Right lobe of liver (tissue), 4 donors: ENCODE results near the gene OR4B1.
"Not testable (repeated sequence)": the region's sequence is repeated elsewhere in the genome, so short reads cannot be mapped to it uniquely, and the experiment has no call there.

Experiments
- POLR2A ChIP-seq: fragments of 450-650 bp; IDR thresholded peaks from one replicate; pipeline ENCODE4 v1.6.1; 2017; ENCODE audit warnings: antibody characterized with exemption, mild to moderate bottlenecking
- TF ChIP-seq, protein P1 (sequence below), 4 donors: fragments of 200-600 bp in 3 of 4; fragments of 450-650 bp in 1 of 4; IDR thresholded peaks; one replicate each; pipeline versions ENCODE4 v1.5.1 to v1.8.0; 2016 to 2022; ENCODE audit warnings: antibody characterized with exemption in 4 of 4, mild to moderate bottlenecking in 2 of 4
- donor health status: DM: no; HTN: no; CAD: no.
- donor health status: DM: no; HTN: no; CAD: no.
- donor health status: DM: no; HTN: yes; CAD: no.

GRCh38 chr11:48230057-48230456 is 13.4 kb downstream of the OR4B1 start:
- not testable (repeated sequence) for TF ChIP-seq POLR2A
- TF ChIP-seq, protein P1, sequence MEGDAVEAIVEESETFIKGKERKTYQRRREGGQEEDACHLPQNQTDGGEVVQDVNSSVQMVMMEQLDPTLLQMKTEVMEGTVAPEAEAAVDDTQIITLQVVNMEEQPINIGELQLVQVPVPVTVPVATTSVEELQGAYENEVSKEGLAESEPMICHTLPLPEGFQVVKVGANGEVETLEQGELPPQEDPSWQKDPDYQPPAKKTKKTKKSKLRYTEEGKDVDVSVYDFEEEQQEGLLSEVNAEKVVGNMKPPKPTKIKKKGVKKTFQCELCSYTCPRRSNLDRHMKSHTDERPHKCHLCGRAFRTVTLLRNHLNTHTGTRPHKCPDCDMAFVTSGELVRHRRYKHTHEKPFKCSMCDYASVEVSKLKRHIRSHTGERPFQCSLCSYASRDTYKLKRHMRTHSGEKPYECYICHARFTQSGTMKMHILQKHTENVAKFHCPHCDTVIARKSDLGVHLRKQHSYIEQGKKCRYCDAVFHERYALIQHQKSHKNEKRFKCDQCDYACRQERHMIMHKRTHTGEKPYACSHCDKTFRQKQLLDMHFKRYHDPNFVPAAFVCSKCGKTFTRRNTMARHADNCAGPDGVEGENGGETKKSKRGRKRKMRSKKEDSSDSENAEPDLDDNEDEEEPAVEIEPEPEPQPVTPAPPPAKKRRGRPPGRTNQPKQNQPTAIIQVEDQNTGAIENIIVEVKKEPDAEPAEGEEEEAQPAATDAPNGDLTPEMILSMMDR (IDR thresholded peaks at IDR 0.05): not testable (repeated sequence)
